NCI-H446 treated with DMSO at 0.1 percent for 48 hours (cell line): ENCODE results near the gene DOK6.

ENCODE experiments used
- DNase-seq: peaks from one replicate; lab custom pipeline; 2025; lab: John Stamatoyannopoulos, UW

The DOK6 gene

DNA sequence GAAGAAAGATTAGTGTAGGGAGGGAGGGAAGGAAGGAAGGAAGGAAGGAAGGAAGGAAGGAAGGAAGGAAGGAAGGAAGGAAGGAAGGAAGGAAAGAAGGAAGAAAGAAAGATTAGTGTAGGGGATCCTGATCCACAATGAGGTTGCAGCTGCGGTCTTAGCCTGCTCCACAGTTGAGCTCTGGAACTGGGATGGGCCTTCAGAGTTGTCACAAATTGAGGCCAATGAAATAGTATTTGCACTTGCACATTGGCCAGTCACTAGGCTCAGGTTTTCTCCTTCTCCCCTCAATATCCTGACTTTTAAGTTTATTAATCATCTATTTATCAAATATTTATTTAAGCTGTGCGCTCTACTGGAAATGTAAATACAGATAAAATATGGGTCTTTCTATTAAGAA lies 34.3 kb downstream of the DOK6 start:
- no peak for DNase-seq

DNA sequence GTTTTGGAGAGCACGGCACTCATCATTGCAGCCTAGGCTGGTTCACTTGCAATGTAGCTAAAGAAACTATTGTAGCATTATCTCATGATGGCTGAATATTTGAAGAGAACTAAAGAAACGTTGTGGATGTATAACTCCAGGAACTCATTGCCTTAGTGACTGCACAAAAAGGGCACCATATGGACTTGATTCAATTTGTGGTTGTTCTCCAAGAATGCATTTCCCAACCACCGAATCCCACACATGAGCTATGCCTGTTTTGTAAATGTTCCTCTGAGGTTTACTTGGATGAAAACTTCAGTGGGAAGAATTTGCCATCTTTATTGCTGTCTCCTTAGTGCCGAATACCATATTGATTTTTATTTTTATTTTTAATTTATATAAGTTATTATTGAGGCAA lies 43.5 kb downstream of the DOK6 start:
- DNase-seq: no peak

DNA sequence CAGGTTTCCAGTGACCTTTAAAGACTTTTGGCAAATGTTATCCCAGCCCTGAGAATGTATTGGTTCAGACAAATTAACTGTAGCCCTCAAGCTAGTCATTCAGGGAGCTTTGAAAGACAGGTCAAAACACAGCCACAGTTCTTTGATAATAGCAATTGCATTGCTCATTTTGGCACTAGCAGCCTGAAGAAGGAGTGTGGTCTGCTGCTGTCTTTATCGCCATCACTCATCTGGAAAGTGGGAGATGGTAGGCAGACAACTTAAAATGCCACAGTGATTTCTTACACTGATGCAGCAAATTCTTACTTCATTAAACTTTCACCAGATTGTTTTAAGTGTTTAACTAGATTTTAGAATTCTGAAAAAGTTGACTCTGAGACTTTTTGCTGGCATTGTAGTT lies 47.2 kb downstream of the DOK6 start:
- DNase-seq: no peak

DNA sequence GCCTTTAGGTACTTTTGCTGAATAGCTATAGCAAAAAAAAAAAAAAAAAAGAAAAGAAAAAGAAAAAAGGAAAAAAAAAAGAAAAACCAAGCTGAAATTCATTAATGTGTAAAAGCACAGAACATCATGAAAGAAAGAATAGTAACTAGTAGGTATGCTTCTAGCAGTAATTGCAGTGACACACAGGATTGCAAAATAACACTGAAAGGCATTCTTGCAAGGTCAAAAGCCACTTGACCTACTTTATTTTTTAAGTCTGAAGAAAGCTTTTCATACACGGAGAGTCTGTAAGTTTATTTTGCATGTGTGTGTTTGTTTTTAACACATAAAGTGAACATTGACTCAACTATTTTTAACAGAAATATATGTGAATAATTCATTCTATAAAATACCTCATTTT lies 54.4 kb downstream of the DOK6 start:
- no peak for DNase-seq

DNA sequence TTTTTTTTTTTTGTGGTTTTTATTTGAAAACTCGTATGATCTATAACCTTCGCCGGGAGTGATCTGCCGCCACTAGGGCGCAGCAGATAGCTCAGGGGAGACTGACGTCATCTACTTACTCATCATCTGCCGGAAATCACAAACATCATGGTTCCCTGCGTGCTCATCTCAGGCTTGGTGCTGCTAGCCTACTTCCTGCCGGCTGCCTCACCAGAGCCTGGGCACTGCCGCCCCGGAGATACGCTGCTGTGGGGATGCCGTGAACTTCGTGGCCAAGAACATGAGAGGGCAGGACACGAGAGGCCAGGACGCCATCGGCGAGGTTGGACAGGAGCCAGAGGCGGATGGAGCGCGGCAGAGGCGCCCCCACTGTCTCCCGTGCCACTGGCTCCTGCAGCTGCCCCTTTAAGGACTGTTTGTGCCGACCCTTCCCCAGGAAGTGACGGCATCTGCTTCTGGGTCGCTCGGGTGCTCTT lies 68.8 kb downstream of the DOK6 start:
- no peak for DNase-seq

DNA sequence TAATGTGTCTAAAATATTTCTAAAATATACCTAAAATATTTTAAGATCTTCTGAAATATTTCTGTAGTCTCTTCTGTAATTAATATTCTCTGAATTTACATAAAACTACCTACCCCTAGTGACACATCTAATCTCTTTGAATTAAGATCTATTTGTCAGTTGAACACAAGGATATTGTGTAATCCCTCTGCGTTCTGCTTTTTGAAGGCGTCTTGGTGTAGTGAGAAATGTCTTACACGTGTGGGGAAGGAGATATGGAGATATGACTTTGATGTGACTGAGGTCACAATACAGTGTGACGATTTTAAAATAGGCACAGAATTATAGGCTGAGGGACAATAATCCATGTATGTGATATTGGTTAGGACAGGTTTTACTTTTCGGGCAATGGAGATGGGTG lies 79.8 kb downstream of the DOK6 start:
- no peak for DNase-seq

DNA sequence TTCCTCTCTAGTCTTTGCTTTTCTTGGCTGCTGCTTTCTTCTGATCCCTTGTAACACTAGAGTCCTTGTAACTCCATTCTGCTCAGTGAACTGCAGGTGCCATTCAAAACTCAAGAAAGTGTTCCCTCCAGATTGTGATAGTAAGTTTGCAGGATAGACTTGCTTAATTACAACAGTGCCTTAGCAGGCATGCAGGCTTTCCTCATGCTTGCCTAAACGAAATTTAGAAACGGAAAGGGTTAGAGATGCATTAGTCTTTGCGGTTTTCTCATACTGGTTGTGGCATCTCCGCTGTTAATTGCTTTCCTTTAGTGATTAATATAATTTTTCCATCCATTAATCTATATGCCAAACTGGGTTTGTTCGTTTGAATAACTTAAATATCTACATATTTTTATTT lies 82.9 kb downstream of the DOK6 start:
- no peak for DNase-seq

DNA sequence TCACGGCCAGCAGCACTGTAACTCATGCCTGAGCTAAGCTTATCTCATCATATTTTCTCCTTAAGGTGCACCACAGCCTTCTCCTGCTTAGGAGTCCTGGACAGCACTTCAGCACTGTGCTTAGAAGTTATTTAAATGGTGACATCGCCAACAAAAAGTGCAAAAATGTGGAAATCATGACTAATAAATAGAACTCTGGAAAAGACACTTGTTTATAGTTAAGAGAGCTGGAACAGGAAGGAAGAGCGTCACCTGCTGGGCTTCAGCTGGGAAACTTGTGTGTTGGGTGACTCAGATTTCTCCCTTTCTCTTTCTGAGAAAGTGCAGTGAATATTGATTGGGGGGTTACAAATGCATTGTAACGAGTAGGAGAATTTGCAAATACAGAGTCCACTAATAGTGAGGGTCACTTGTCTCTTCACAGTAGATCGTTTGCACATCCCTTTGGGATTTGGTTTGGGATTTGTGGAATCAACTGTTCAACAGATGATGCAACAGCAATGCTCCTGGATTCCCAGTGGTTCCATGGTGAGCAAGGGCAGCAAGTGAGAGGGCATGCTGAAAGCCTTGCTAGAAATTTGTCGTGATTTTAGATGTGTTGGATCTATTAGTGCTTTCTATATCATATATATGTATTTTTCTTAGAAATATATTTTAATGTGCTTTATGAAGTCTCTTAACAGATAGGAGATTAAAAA lies 84.2 kb downstream of the DOK6 start:
- DNase-seq: no peak

DNA sequence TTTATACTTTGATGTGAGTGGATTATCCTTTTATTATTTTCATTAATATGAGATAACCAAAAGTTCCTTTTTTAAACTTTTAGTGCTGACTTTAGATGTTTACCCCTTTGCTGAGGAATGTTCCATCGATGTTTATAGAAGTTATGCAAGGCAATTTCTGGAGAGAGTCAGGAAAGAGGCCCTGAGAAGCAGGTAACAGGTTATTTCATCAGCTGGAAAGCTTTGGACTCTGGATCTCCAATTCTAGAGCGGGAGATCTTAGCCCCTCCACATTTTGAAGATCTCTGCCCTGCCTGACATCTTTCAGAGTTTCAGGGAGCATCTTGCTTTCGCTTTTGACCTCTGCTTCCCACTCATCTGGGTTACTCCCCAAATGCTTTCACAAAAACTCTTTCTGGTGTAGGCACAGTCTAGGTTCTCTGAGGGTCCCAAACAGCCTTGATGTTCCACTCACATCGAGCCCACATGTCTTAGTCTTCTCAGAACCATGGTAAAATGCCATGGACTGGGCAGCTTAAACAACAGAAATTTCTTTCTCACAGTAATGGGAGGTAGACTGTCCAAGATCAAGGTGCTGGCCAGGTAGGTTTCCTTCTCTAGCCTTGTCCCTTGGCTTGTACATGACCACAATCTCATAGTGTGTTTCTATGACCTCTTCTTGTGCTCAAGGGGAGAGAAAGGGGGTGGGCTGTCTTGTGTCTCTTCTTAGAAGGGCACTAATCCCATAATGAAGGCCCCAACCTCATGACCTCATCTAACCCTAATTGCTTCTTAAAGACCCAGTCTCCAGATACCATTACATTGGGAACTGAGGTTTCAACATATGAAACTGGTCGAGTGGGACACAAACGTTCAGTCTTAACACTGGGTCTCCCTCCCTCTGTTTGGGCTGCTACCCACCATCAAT lies 87.1 kb downstream of the DOK6 start:
- DNase-seq: no peak

DNA sequence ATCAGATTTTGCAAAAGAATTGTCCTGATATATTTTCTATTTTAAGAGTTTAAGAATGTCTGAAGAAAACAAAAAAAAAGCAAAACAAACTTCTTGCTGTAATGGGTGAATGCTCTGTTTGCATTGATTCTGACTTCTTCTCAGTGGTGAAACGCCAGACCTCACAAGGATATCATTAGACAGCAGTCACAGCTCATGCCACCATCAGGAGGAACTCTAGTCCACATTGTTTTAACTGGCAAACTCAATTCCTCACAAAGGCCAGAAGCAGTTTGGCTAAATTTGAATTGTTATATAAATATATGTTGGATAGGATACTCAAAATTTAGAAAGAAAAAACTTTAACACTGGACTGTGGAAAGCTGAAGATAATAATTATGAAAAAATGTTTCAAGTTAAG lies 89.4 kb downstream of the DOK6 start:
- no peak for DNase-seq

DNA sequence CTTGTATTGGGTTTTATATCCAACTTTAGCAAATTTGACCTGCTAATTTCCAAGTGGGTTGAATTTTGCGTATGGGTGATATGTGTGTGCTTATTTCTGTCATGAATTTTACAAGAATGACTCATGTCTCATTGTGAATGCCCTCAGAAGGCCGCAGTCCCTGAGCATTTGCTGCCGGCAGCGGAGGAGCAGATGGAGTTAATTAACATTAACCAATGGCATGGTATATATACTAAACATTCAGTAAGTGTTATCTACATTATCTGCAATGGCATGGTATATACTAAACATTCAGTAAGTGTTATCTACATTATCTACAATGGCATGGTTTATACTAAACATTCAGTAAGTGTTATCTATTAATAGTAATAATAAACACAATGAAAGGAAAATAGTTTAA lies 90.1 kb downstream of the DOK6 start:
- no peak for DNase-seq

DNA sequence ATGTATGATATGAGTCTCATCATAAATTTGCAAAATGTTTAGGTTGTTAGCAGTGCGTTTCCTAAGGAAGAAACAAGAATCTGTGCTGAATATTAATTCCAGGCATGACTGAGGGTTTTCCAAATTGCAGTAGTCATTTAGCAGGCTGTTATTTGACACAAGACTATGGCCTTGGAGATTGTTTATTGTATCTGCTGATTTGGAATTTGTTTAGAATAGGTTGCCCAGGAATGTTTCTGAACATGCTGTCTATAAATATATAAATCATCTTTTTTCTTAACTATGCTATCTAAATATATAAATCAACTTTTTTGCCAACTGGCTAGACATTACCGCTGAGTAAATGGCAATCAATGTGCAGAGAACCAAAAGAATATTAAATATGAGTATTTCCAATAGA lies 90.9 kb downstream of the DOK6 start:
- DNase-seq: no peak

DNA sequence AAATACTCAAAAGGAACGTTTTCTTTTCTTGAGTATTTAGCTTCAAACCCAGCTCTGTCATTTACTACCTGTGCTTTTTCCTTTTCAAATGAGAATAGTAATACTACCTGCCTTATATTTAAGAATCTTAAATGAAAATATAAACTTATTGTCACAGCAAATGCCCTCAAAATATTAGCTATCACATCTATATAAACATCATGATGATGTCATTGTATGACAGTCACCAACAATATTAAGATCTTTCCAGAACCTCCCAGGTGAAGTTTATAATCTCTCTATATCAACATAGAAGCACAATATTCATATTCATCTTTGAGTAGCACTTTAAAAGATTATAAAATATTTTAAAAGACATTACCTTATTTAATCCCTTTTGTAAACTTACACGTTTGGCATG lies 92.2 kb downstream of the DOK6 start:
- DNase-seq: no peak

DNA sequence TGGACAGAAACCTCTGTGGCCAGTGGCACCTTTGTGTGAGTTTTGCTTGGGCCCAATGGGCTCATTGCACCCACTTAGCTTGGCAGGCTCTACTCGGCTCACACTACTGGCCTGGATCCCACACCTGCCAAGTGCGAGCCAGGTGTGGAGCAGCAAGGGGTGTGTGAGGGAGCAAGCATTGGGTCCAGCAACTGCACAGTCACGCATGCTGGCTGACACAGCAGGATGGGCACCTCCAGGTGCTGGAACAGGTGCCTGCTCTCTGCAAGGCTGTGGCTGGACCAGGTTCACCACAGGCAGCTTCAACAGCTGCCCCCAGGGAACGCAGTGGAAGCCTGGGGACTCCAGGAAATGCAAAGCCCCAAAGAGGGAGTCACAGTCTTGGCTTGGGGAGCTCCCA lies 94.2 kb downstream of the DOK6 start:
- DNase-seq: no peak

DNA sequence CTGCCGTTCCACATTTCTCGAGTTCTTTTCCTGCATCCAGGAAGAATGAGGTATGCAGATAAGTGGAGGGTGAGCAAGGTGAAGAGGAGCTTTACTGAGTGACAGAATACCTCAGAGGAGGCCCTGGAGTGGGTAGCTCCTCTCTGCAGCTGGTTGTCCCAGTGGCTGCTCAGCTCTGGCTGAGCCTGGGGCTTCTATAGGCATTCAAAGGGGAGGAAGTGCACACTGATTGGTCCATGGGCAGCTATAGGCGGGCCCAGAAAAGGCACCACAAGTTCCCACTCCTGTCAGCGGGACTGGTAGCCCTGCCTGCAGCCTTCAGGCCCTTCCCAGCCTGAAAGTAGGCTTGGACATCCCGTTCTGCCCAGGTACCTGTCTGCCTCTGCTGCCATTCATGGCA lies 94.7 kb downstream of the DOK6 start:
- DNase-seq: no peak

DNA sequence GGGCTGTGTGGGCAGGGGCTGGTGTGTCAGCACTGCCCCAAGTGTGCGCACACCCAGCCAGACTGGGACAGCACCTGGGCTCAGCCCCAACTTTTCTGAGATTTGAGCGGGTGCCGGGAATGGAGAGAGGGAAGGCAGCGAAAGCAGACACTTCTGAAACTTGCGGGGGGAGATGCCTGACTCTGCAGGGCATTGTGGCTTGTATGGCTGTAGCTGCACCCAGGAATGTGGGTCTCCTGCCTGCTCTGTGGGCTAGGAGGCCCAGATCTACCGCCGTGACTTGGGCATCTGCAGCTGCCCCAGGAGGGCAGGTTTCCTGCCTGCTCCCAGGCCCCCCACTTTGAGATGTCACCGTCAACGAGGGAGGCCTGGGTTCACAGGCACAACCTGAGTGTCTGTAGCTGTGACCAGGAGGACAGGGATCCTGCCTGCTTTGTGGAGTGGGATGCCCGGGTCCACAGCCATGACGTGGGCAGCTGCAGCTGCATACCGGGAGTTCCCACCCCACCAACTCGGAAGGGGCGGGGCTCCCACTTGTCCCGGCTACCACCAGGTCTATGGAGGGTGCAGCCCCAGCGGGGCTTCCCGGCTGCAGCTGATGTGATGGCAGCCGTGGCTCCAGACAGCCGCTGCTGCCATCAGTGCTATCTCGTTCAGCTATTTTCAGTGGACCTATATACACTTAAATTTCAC lies 95.3 kb downstream of the DOK6 start:
- DNase-seq: no peak

DNA sequence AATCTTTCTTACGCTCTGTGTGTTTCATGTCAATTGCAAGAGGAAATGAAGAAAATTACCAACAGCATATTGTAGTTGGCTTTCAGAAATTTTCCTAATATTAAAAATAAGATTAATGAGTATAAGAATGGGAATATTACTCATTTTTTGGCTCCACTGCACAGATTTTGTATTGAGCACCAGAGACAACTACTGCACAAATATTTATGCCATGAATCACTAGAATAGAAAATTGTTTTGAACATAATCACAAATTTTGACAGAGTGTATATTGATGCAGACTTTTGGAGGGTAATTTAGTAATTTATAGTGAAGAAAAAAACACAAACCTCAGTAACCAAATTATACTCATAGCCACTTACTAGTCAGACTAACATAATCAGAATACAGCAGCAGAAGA lies 118.3 kb downstream of the DOK6 start:
- DNase-seq: peak; percentile 38

DNA sequence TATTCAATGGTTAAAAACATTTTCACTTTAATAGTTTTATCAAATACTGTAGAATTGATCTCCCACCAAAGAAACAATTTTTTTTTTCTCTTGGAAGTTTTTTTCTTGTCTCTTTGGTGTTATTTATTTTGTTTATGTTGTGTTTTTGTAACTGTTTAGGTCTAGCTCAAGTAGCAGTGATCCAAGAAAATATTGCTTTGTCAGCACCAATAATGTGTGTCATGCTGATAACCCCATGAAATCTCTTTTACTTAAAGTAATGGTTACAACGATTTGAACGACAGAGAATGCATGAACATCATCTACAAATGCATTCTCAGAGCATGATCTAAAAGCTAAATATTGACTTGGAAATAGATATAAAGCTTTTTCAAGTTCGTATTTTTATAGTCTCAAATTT lies 122.9 kb downstream of the DOK6 start:
- no peak for DNase-seq

DNA sequence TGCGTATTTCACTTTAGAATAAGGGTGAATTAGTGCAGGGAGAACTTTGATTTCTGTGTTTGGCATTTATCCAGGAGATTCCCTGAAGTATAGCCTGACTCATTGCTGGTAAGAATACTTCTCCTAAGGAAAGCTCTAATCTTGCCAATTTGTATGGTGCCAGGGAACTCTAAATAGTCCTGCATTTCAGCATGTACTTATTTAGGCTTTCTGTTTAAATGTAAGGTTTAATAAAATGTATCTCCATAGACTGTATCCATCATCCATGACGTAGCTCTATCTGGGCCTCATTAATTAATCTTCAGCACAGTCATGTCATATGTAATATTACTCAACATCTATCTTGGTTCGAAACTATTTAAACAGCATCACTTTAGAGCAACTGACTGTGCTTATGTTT lies 127.7 kb downstream of the DOK6 start:
- DNase-seq: peak; percentile 37

DNA sequence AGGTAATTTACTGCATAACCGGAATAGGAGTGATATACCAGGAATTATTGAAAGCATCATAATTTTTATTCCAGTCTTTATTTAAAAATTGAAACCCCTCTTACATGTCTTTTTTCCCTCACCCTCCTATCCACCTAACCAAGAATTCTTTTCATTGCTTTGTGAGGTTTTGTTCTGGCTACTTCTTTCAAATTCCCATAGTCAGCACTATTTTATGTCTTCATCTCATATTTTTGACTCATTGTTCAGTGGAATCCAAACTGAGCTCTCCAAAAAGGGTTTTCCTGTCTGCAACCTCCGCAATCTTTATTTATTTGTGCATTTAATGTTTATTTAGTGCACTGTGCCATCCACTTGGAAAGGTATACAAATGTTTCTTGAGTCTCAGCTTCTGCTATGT lies 128.5 kb downstream of the DOK6 start:
- DNase-seq: no peak

DNA sequence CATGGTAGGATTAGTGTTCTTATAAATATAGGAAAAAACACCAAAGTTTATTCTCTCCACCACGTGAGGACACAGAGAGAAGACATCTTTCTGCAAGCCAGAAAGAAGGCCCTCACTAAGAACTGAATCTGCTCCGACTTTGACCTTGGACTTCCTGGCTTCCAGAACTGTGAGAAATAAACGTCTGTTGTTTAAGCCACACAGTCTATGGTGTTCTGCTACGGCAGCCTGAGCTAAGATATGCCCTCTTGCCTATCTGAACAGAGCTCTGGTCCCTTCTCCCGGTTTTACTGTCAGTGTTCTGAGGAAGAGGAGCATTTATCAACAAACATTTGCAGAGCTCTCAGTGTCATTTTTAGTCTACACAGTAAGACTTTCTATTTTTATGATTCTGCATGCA lies 131.3 kb downstream of the DOK6 start:
- no peak for DNase-seq

DNA sequence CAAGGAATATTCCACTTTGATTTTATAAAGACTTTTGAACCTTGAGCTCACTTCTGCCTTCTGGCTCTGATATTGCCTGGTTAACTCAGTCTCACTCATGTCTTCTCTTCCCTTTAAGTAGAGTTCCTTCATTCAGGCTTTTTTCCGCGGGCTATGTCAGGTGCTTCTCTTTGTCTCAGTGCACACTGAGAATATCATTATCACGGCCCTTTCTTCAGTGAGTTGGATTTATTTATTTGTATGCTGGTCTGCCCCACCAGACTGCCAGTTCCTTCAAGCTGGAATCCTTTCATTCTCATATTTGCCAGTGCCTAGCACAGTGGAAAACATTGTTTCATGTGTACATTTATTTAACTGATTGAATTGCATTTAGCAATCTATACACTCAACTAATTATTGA lies 136.5 kb downstream of the DOK6 start:
- no peak for DNase-seq

DNA sequence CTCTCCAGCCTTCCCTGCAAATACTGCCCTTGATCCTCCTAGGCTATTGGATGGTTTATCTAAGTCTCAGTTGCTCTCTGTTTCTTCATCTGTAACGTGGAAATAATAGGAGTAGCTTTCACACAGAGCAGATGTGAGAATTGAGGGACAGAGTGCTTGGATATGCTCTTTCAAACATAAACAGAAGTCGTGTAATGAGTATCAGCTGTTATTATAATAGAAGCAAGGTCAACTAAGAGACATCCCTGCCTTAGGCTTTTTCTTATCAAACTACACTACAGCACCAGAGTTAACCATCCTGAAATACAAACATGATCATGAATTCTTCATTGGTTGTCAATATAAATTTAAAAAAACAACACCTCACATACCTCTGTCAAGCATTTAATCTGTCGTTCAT lies 138.2 kb downstream of the DOK6 start:
- DNase-seq: no peak
